Right atrium auricular region (tissue), 2 donors: ENCODE data around the gene SYTL2. TPM values are rescaled to one million over a fixed set of nuclear protein-coding genes. Genes with fewer than 3 reads are reported as not detected.
A peak's percentile ranks its signal among the peaks of the same experiment; 100 is the strongest.

Source experiments
- DNase-seq: peaks from one replicate; pipeline ENCODE4 v3.0.0-alpha.2; 2019; ENCODE audit warnings: low spot score
- H3K27ac ChIP-seq, 2 donors: fragments of 200-600 bp; sonication (generic); 1 replicate in 1 of 2; 2 replicates in 1 of 2; pipeline ENCODE4 v1.5.1; 2016 to 2019
- H3K27me3 ChIP-seq, 2 donors: fragments of 200-600 bp; sonication (generic); one replicate each; pipeline versions ENCODE4 v1.5.1 to v1.6.0; 2017 to 2019
- H3K36me3 ChIP-seq: fragments of 200-600 bp; sonication (generic); one replicate; pipeline ENCODE4 v1.5.1; 2016
- H3K4me1 ChIP-seq, 2 donors: fragments of 200-600 bp; sonication (generic); one replicate each; pipeline versions ENCODE4 v1.5.1 to v1.6.0; 2017 to 2019
- H3K4me3 ChIP-seq, 2 donors: fragments of 200-600 bp; sonication (generic); 1 replicate in 1 of 2; 2 replicates in 1 of 2; pipeline ENCODE4 v1.5.1; 2017 to 2019; ENCODE audit warnings: mild to moderate bottlenecking in 1 of 2, moderate library complexity in 1 of 2
- H3K9me3 ChIP-seq, 2 donors: fragments of 200-600 bp; sonication (generic); one replicate each; pipeline ENCODE4 v1.5.1; 2019
- total RNA-seq, 2 donors: library from RNA; depleted of rRNA; stranded (reverse); fragments of >200 nt; gene quantifications; one replicate each; pipeline ENCODE4 v1.1.0, GENCODE V29; 2016
- TF ChIP-seq, protein P1 (sequence below), 2 donors: fragments of 200-600 bp; sonication (generic); IDR thresholded peaks; one replicate each; pipeline ENCODE4 v1.5.1; 2019; ENCODE audit warnings: antibody characterized with exemption in 2 of 2

Gene SYTL2
- total RNA-seq, 2 donors from 2014 or later, result 5.0 to 12.1 TPM

DNA sequence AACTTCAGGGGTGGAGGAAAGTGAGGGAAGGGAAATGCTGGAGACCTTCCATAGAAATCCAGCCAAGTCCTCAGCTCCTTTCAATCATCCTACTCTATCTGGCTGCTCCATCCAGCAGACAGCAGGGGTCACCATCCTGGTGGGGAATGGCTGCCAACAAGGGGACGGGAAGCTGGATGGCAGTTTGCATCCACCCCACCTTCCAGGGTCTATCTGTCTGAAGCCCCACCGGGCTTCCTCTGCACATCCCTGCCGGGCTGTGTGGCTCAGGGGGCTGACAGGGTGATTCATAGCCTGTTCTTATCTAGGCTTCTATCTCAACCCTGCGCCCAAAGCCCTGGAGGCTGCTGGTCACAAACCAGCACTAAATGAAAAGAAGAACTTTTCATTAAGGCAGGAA lies 1.1 kb downstream of the SYTL2 start:
- no peak for DNase-seq
- Histone ChIP-seq H3K4me1 (peaks cover 0 to 10% of the 10 kb centered on the region in 2 donors), H3K4me3 (peak overlapping the region; percentile 52 to 57), H3K9me3 (no peaks in the 10 kb centered on the region), H3K27me3 (no peaks in the 10 kb centered on the region), H3K27ac (peak overlapping the region; percentile 9), H3K36me3 (no peaks in the 10 kb centered on the region)
- TF ChIP-seq, protein P1, sequence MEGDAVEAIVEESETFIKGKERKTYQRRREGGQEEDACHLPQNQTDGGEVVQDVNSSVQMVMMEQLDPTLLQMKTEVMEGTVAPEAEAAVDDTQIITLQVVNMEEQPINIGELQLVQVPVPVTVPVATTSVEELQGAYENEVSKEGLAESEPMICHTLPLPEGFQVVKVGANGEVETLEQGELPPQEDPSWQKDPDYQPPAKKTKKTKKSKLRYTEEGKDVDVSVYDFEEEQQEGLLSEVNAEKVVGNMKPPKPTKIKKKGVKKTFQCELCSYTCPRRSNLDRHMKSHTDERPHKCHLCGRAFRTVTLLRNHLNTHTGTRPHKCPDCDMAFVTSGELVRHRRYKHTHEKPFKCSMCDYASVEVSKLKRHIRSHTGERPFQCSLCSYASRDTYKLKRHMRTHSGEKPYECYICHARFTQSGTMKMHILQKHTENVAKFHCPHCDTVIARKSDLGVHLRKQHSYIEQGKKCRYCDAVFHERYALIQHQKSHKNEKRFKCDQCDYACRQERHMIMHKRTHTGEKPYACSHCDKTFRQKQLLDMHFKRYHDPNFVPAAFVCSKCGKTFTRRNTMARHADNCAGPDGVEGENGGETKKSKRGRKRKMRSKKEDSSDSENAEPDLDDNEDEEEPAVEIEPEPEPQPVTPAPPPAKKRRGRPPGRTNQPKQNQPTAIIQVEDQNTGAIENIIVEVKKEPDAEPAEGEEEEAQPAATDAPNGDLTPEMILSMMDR (IDR thresholded peaks at IDR 0.05), result no peak

DNA sequence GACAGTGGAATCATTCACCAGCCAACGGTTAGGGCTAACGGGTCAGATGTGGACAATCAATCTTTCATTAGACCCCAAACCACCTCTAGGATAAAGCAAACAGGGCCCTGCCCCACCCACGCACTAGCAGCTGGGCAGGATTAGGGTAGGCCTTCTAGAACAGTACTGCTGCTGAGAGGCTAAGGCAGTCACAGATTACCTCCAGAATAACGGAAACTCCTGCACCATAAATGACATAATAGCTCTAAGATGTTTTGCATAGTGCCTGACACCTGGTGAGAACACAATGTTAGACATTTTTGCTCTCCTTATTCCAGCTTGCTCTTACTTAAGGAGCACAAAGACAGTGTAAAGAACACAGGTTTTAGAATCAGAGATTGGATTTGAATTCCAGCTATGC lies 1.8 kb downstream of the SYTL2 start:
- peaks cover 0 to 10% of the 10 kb centered on the region in 2 donors for H3K4me1 ChIP-seq
- TF ChIP-seq, protein P1 (IDR thresholded peaks at IDR 0.05), result no peak
- no peak overlapping the region for H3K27ac ChIP-seq
- no peaks in the 10 kb centered on the region for H3K27me3 ChIP-seq
- H3K36me3 ChIP-seq, result no peaks in the 10 kb centered on the region
- DNase-seq, result no peak
- H3K4me3 ChIP-seq, result peak overlapping the region in 1 of 2 donors; percentile 57
- H3K9me3 ChIP-seq, result no peaks in the 10 kb centered on the region

DNA sequence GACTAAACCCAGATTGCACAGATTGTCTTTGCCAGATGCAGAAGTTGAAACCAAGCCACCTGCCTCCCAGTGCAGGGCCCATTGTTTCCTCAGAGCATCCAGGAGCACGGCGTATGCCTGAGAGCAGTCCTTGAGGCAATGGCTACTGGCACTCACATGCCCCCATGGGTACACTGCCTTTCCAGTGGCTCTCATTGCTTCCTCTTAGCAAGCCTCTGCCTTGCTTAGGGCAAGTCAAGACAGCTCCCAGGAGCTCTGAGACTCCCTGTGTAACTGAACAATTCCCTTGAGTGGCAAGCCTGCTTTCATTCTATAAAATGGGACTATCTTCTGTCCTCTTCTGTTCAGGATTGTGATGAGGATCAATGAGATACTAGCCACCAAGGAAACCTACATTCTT lies 4.1 kb downstream of the SYTL2 start:
- DNase-seq, result no peak
- Histone ChIP-seq H3K27ac (no peak overlapping the region), H3K9me3 (no peaks in the 10 kb centered on the region), H3K4me1 (peaks cover 0 to 10% of the 10 kb centered on the region in 2 donors), H3K4me3 (no peak overlapping the region), H3K36me3 (no peaks in the 10 kb centered on the region), H3K27me3 (no peaks in the 10 kb centered on the region)
- TF ChIP-seq, protein P1 (IDR thresholded peaks at IDR 0.05), result no peak

DNA sequence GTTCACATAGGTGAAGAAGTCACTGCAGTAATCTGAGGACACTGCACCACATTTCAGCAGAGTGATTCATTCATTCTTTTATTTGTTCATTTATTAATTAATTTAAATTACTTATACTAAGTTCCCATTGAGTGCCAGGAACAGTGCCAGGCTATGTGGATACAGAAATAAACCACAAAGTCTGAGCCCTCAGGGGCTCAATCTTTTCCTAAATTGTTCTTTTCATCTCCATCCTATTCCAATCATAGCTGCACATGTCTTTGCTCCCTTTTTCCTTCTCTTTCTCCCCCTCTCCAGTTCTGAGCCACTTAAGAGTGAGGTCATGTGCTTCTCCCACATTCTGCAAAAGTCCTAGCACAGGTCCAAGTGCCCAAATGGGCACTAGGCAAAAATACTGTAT lies 4.9 kb downstream of the SYTL2 start:
- DNase-seq, result no peak
- Histone ChIP-seq H3K27me3 (no peaks in the 10 kb centered on the region), H3K9me3 (no peaks in the 10 kb centered on the region), H3K4me1 (peaks cover 0 to 10% of the 10 kb centered on the region in 2 donors), H3K4me3 (no peak overlapping the region), H3K27ac (no peak overlapping the region), H3K36me3 (no peaks in the 10 kb centered on the region)
- TF ChIP-seq, protein P1 (IDR thresholded peaks at IDR 0.05), result no peak

DNA sequence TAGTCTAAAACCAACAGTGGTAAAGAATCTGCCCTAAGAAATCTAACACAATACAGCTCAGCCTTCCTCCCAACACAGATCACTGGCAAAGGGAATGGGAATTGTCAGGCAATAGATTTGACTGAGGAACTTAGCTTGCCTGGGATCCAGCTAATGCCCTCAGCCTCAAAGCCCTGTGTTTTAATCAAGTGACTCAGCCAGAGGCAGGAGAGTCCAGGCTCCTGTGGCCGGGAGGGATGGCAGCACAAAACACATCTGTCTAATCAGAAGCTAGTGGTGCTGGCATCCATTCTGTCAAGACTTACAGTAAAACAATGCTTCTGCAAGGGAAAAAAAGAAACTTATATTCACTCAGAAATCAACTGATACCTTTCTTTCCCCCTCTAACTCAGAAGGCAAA lies 5.6 kb downstream of the SYTL2 start:
- H3K4me3 ChIP-seq, result no peak overlapping the region
- H3K4me1 ChIP-seq, result peaks cover 0 to 7% of the 10 kb centered on the region in 2 donors
- DNase-seq, result no peak
- TF ChIP-seq, protein P1 (IDR thresholded peaks at IDR 0.05), result no peak
- no peaks in the 10 kb centered on the region for H3K36me3 ChIP-seq
- H3K27ac ChIP-seq, result no peak overlapping the region
- H3K27me3 ChIP-seq, result no peaks in the 10 kb centered on the region
- no peaks in the 10 kb centered on the region for H3K9me3 ChIP-seq

DNA sequence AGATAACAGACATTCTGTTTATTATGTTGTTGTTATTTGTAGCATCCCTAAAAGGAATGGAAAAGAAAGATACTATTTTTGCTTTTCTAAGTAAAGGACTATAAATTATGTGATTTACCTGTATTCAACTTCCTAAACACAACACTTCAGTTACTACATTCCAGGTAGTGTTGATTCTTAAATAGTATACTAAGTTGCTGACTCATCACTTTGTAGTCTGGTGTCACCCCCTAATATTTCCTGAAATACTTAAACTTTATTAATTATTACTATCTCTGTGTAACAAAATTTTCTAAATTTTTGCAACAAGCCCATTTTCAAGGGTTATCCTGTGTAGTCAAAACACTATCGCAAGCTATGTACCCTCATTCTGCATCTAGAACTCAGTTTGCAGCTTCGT lies 7.0 kb downstream of the SYTL2 start:
- TF ChIP-seq, protein P1 (IDR thresholded peaks at IDR 0.05), result no peak
- Histone ChIP-seq H3K27me3 (no peaks in the 10 kb centered on the region), H3K27ac (no peak overlapping the region), H3K4me3 (no peak overlapping the region), H3K9me3 (no peaks in the 10 kb centered on the region), H3K36me3 (no peaks in the 10 kb centered on the region), H3K4me1 (no peaks in the 10 kb centered on the region)
- DNase-seq, result no peak
